Stimulated activated CD4-positive, alpha-beta T cell treated with anti-CD3 and anti-CD28 coated beads, Interleukin-12 subunit alpha, Interleukin-12 subunit beta, amount 100 ng/mL, for 4 hours (primary cell): Measurements from ENCODE around the gene MLLT1.
"Not testable (repeated sequence)": the region's sequence is repeated elsewhere in the genome, so short reads cannot be mapped to it uniquely, and the experiment has no call there.

Experiments
- DNase-seq: peaks from one replicate; pipeline ENCODE4 v3.0.0-alpha.2; 2020

Gene MLLT1

GRCh38 chr19:6279931-6280591 lies at the start of gene MLLT1:
Gene MLLT1, minus strand, starts transcription at chr19:6279975. Its CDS starts 191 bp downstream, at chr19:6279784.
- DNase-seq = peak; percentile 97

GRCh38 chr19:6326815-6327214 lies 47.0 kb upstream of the MLLT1 start:
- no peak for DNase-seq

- DNase-seq = no peak
Measured at GRCh38 chr19:6325614-6326013, 45.8 kb upstream of the MLLT1 start.

GRCh38 chr19:6324757-6325156 lies 45.0 kb upstream of the MLLT1 start:
- no peak for DNase-seq

- no peak for DNase-seq
Measured at GRCh38 chr19:6322284-6322683, 42.5 kb upstream of the MLLT1 start.

- no peak for DNase-seq
Measured at GRCh38 chr19:6319376-6319775, 39.6 kb upstream of the MLLT1 start.

- DNase-seq = no peak
Measured at GRCh38 chr19:6318772-6319171, 39.0 kb upstream of the MLLT1 start.

GRCh38 chr19:6315646-6316045 lies 35.9 kb upstream of the MLLT1 start:
- not testable (repeated sequence) for DNase-seq

- DNase-seq = no peak
Measured at GRCh38 chr19:6313398-6313969, 33.7 kb upstream of the MLLT1 start.

GRCh38 chr19:6312018-6312417 lies 32.2 kb upstream of the MLLT1 start:
- no peak for DNase-seq

GRCh38 chr19:6298413-6298812 lies 18.6 kb upstream of the MLLT1 start:
- DNase-seq = no peak

- DNase-seq = no peak
Measured at GRCh38 chr19:6297202-6297601, 17.4 kb upstream of the MLLT1 start.

GRCh38 chr19:6292006-6292405 lies 12.2 kb upstream of the MLLT1 start:
- DNase-seq = no peak

GRCh38 chr19:6288737-6289136 lies 9.0 kb upstream of the MLLT1 start:
- DNase-seq = no peak

GRCh38 chr19:6287269-6287885 lies 7.6 kb upstream of the MLLT1 start:
- no peak for DNase-seq

- no peak for DNase-seq
Measured at GRCh38 chr19:6286676-6287075, 6.9 kb upstream of the MLLT1 start.

- not testable (repeated sequence) for DNase-seq
Measured at GRCh38 chr19:6282393-6282792, 2.6 kb upstream of the MLLT1 start.

GRCh38 chr19:6279620-6279930 lies 200 bp downstream of the MLLT1 start:
- no peak for DNase-seq

- DNase-seq = no peak
Measured at GRCh38 chr19:6278740-6279619, 795 bp downstream of the MLLT1 start.

GRCh38 chr19:6278051-6278450 lies 1.7 kb downstream of the MLLT1 start:
- DNase-seq = no peak

- no peak for DNase-seq
Measured at GRCh38 chr19:6276447-6276846, 3.3 kb downstream of the MLLT1 start.

GRCh38 chr19:6275170-6275744 lies 4.5 kb downstream of the MLLT1 start:
- no peak for DNase-seq

GRCh38 chr19:6274756-6275155 lies 5.0 kb downstream of the MLLT1 start:
- no peak for DNase-seq
